Measurements from ENCODE around the gene KCNJ8. TPM values are rescaled to one million over a fixed set of nuclear protein-coding genes. Genes with fewer than 3 reads are reported as not detected.
"Not testable (repeated sequence)": the region's sequence is repeated elsewhere in the genome, so short reads cannot be mapped to it uniquely, and the experiment has no call there.

Gene KCNJ8
- total RNA-seq, 1 donor from 2014 or later: 0.66 TPM

DNA sequence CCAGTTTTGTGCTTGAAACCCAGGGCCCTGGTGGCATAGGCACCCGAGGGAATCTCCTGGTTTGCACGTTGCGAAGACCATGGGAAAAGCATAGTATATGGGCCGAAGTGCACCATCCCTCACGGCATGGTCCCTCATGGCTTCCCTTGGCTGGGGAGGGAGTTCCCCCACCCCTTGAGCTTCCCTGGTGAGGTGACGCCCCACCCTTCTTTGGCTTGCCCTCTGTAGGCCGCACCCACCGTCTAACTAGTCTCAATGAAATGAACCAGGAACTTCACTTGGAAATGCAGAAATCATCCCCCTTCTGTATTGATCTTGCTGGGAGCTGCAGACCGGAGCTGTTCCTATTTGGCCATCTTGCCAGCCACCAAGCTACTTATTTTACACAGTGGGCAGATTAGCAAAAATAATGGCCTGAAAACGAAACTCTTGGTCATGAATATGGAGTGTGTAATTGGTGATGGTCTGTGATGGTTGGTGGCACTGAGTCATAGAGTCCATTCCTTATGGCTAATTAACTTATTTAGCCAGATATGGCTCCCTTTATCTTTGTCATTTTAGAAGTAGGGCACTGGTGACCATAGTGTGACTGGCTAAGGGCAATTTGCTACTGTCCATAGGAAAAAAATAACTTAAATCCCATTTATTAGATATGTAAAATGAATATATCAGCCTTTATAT, 21.3 kb upstream of the KCNJ8 start:
- peaks cover 2% of the 10 kb centered on the region for H3K27me3 Mint-ChIP-seq (ENCODE audit: unreplicated experiment)
- DNase-seq: no peak
- TF ChIP-seq, protein P1, sequence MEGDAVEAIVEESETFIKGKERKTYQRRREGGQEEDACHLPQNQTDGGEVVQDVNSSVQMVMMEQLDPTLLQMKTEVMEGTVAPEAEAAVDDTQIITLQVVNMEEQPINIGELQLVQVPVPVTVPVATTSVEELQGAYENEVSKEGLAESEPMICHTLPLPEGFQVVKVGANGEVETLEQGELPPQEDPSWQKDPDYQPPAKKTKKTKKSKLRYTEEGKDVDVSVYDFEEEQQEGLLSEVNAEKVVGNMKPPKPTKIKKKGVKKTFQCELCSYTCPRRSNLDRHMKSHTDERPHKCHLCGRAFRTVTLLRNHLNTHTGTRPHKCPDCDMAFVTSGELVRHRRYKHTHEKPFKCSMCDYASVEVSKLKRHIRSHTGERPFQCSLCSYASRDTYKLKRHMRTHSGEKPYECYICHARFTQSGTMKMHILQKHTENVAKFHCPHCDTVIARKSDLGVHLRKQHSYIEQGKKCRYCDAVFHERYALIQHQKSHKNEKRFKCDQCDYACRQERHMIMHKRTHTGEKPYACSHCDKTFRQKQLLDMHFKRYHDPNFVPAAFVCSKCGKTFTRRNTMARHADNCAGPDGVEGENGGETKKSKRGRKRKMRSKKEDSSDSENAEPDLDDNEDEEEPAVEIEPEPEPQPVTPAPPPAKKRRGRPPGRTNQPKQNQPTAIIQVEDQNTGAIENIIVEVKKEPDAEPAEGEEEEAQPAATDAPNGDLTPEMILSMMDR (IDR thresholded peaks at IDR 0.05; ENCODE audit: partially characterized antibody, unreplicated experiment): no peak
- H3K9me3 Mint-ChIP-seq (ENCODE audit: unreplicated experiment): peaks cover 2% of the 10 kb centered on the region
- no peak overlapping the region for H3K4me3 Mint-ChIP-seq (ENCODE audit: unreplicated experiment)
- H3K4me1 Mint-ChIP-seq (ENCODE audit: low read depth, unreplicated experiment): no peaks in the 10 kb centered on the region
- no peak overlapping the region for H3K27ac Mint-ChIP-seq (ENCODE audit: unreplicated experiment)
- peaks cover 9% of the 10 kb centered on the region for H3K36me3 Mint-ChIP-seq (ENCODE audit: unreplicated experiment)

DNA sequence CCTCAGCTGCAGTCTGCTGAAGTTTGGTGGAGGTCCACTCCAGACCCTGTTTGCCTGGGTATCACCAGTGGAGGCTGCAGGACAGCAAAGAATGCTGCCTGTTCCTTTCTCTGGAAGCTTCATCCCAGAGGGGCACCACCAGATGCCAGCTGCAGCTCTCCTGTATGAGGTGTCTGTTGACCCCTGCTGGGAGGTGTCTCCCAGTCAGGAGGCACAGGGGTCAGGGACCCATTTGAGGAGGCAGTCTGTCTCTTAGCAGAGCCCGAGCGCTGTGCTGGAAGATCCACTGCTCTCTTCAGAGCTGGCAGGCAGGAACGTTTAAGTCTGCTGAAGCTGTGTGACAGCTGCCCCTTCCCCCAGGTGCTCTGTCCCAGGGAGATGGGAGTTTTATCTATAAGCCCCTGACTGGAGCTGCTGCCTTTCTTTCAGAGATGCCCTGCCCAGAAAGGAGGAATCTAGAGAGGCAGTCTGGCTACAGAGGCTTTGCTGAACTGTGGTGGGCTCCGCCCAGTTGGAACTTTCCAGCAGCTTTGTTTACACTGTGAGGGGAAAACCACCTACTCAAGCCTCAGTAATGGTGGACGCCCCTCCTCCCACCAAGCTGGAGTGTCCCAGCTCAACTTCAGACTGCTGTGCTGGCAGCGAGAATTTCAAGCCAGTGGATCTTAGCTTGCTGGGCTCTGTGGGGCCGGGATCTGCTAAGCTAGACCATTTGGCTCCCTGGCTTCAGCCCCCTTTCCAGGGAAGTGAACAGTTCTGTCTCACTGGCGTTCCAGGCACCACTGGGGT, 20.5 kb upstream of the KCNJ8 start:
- not testable (repeated sequence) for H3K36me3 Mint-ChIP-seq (ENCODE audit: unreplicated experiment); H3K4me3 Mint-ChIP-seq (ENCODE audit: unreplicated experiment); DNase-seq; H3K9me3 Mint-ChIP-seq (ENCODE audit: unreplicated experiment); H3K27ac Mint-ChIP-seq (ENCODE audit: unreplicated experiment); H3K4me1 Mint-ChIP-seq (ENCODE audit: low read depth, unreplicated experiment); H3K27me3 Mint-ChIP-seq (ENCODE audit: unreplicated experiment)

DNA sequence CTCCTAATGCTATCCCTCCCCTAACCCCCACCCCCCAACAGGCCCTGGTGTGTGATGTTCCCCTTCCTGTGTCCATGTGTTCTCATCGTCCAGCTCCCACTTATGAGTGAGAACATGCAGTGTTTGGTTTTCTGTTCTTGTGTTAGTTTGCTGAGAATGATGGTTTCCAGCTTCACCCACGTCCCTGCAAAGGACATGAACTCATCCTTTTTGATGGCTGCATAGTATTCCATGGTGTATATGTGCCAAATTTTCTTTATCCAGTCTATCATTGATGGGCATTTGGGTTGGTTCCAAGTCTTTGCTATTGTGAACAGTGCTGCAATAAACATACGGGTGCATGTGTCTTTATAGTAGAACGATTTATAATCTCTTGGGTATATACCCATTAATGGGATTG, 15.2 kb upstream of the KCNJ8 start:
- H3K36me3 Mint-ChIP-seq (ENCODE audit: unreplicated experiment); H3K9me3 Mint-ChIP-seq (ENCODE audit: unreplicated experiment); DNase-seq; H3K4me1 Mint-ChIP-seq (ENCODE audit: low read depth, unreplicated experiment); H3K27ac Mint-ChIP-seq (ENCODE audit: unreplicated experiment); H3K27me3 Mint-ChIP-seq (ENCODE audit: unreplicated experiment); H3K4me3 Mint-ChIP-seq (ENCODE audit: unreplicated experiment): not testable (repeated sequence)

DNA sequence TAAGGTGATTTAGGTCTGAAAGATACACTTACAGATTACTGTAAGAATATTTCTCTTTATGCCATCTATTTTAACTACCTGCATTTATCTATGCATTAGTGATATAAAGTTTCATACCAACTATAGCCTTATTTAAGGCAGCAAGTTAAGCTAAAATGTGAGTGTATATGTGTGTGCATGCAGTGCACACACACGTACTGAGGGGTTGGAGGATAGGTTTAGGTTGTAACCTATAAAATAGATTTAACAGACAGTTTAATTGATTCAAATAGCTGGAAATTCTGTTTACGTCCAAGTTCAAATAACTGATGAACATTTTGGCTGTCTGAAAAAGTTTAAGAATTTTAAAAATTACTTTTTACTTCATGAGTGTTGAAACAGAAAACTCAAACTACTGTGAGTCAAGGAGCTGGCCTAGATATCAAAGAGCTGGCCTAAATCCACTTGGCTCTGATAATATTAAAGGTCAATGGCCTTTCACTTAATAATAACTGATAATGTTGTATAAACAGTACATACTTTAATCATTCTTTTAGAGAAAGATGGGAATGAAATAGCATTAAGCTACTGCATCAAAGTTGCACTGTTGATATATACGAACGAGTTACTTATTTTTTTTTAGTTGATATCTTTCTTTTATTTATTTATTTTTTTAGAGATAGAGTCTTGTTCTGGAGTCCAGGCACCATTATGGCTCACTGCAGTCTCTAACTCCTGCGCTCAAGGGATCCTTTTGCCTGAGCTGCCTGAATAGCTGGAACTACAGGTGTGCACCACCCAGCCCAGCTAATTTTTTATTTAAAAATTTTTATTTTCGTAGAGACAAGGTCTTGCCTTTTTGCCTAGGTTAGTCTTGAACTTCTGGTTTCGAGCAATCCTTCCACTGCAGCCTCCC, 13.8 kb upstream of the KCNJ8 start:
- Mint-ChIP-seq H3K27ac (ENCODE audit: unreplicated experiment) (no peak overlapping the region), H3K36me3 (ENCODE audit: unreplicated experiment) (peaks cover 4% of the 10 kb centered on the region), H3K4me1 (ENCODE audit: low read depth, unreplicated experiment) (no peaks in the 10 kb centered on the region), H3K27me3 (ENCODE audit: unreplicated experiment) (no peaks in the 10 kb centered on the region), H3K9me3 (ENCODE audit: unreplicated experiment) (no peaks in the 10 kb centered on the region), H3K4me3 (ENCODE audit: unreplicated experiment) (no peak overlapping the region)
- TF ChIP-seq, protein P1 (IDR thresholded peaks at IDR 0.05; ENCODE audit: partially characterized antibody, unreplicated experiment): no peak
- DNase-seq: no peak

DNA sequence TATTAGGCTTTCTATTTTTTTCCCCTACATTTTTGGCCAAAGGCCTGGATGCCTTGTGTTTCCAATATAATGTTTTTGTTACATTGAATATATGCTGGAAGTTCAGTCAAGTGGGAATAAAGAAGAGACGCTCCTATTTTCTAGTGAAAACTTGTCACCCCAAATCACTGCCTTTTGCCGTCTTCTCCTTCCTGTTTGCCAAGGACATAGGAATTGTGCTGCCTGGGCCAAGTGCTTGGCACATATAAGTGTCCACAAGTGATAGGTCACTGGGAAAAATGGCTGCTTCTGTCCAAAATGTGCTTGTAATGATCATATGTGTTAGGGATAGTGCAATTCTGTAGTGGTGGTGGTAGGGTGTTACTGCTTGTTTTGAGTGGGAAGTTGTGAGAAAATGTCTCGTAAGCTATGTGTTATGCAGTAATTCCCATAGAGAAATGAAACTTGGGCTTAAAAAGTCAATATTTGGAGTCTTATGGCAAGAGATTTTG, 11.6 kb upstream of the KCNJ8 start:
- TF ChIP-seq, protein P1 (IDR thresholded peaks at IDR 0.05; ENCODE audit: partially characterized antibody, unreplicated experiment): no peak
- Mint-ChIP-seq H3K4me1 (ENCODE audit: low read depth, unreplicated experiment) (no peaks in the 10 kb centered on the region), H3K9me3 (ENCODE audit: unreplicated experiment) (no peaks in the 10 kb centered on the region), H3K27me3 (ENCODE audit: unreplicated experiment) (no peaks in the 10 kb centered on the region), H3K36me3 (ENCODE audit: unreplicated experiment) (no peaks in the 10 kb centered on the region), H3K4me3 (ENCODE audit: unreplicated experiment) (no peak overlapping the region), H3K27ac (ENCODE audit: unreplicated experiment) (no peak overlapping the region)
- DNase-seq: no peak

DNA sequence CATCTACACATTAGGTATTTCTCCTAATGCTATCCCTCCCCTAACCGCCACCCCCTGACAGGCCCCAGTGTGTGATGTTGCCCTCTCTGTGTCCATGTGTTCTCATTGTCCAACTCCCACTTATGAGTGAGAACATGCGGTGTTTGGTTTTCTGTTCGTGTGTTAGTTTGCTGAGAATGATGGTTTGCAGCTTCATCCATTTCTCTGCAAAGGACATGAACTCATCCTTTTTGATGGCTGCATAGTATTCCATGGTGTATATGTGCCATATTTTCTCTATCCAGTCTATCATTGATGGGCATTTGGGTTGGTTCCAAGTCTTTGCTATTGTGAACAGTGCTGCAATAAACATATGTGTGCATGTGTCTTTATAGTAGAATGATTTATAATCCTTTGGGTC, 8.2 kb upstream of the KCNJ8 start:
- not testable (repeated sequence) for H3K36me3 Mint-ChIP-seq (ENCODE audit: unreplicated experiment); H3K27ac Mint-ChIP-seq (ENCODE audit: unreplicated experiment); H3K9me3 Mint-ChIP-seq (ENCODE audit: unreplicated experiment); H3K4me1 Mint-ChIP-seq (ENCODE audit: low read depth, unreplicated experiment); H3K4me3 Mint-ChIP-seq (ENCODE audit: unreplicated experiment); H3K27me3 Mint-ChIP-seq (ENCODE audit: unreplicated experiment); DNase-seq

All from glutamatergic neuron (in vitro differentiated cells).